ENCODE data around the gene RPL36AL.

- TF ChIP-seq, protein P1, sequence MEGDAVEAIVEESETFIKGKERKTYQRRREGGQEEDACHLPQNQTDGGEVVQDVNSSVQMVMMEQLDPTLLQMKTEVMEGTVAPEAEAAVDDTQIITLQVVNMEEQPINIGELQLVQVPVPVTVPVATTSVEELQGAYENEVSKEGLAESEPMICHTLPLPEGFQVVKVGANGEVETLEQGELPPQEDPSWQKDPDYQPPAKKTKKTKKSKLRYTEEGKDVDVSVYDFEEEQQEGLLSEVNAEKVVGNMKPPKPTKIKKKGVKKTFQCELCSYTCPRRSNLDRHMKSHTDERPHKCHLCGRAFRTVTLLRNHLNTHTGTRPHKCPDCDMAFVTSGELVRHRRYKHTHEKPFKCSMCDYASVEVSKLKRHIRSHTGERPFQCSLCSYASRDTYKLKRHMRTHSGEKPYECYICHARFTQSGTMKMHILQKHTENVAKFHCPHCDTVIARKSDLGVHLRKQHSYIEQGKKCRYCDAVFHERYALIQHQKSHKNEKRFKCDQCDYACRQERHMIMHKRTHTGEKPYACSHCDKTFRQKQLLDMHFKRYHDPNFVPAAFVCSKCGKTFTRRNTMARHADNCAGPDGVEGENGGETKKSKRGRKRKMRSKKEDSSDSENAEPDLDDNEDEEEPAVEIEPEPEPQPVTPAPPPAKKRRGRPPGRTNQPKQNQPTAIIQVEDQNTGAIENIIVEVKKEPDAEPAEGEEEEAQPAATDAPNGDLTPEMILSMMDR (conservative IDR thresholded peaks at IDR 0.05; ENCODE audit: low read length): no peak
- TF ChIP-seq EZH2phosphoT487 (IDR thresholded peaks at IDR 0.05; ENCODE audit: borderline replicate concordance, low read depth, low read length): no peak
Observed at GRCh38 chr14:49636866-49637265, 16.4 kb upstream of the RPL36AL start.
